ENCODE measurements around the gene STAB2. TPM values are rescaled to one million over a fixed set of nuclear protein-coding genes. Genes with fewer than 3 reads are reported as not detected.

Gene STAB2
- total and polyA plus RNA-seq, 4 donors: 3.4 to 42.6 (median 16.6) TPM

DNA sequence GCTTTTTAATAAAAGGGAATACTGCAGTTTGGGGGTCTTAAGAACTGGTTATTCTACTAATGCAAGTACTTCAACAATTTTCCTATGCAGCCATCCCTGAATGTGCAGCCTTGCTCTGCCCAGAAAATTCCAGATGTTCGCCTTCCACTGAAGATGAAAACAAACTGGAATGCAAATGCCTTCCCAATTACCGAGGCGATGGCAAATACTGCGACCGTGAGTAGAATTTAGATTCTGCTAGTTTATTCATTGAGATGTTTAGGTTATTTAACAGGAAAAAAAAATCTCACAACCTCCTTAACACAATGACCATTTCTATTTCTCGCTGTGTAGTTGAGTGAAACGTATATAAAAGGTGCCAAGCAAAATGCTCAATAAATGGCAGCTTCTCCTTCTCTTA, 49.9 kb downstream of the STAB2 start:
- Histone ChIP-seq H3K9me3 (ENCODE audit: control insufficient read depth in 4 of 4, low read length in 3 of 4) (peaks cover 0 to 2% (median under 1%) of the 10 kb centered on the region in 4 donors), H3K36me3 (ENCODE audit: control insufficient read depth in 4 of 4, insufficient read depth in 3 of 4, low read depth in 1 of 4, low read length in 3 of 4) (no peaks in the 10 kb centered on the region), H3K4me3 (ENCODE audit: low read depth in 1 of 3, low read length in 3 of 3) (no peak overlapping the region), H3K27ac (ENCODE audit: low read depth in 1 of 2, low read length in 2 of 2) (no peak overlapping the region), H3K4me1 (ENCODE audit: control insufficient read depth in 4 of 4, insufficient read depth in 4 of 4, low read length in 3 of 4) (no peaks in the 10 kb centered on the region), H3K9ac (ENCODE audit: low read depth in 1 of 2, low read length in 2 of 2) (no peak overlapping the region), H3K27me3 (ENCODE audit: control insufficient read depth in 4 of 4, insufficient read depth in 4 of 4, low read length in 3 of 4) (no peaks in the 10 kb centered on the region)
- no peak for TF ChIP-seq JUND (IDR thresholded peaks at IDR 0.05)
- TF ChIP-seq, protein P1, sequence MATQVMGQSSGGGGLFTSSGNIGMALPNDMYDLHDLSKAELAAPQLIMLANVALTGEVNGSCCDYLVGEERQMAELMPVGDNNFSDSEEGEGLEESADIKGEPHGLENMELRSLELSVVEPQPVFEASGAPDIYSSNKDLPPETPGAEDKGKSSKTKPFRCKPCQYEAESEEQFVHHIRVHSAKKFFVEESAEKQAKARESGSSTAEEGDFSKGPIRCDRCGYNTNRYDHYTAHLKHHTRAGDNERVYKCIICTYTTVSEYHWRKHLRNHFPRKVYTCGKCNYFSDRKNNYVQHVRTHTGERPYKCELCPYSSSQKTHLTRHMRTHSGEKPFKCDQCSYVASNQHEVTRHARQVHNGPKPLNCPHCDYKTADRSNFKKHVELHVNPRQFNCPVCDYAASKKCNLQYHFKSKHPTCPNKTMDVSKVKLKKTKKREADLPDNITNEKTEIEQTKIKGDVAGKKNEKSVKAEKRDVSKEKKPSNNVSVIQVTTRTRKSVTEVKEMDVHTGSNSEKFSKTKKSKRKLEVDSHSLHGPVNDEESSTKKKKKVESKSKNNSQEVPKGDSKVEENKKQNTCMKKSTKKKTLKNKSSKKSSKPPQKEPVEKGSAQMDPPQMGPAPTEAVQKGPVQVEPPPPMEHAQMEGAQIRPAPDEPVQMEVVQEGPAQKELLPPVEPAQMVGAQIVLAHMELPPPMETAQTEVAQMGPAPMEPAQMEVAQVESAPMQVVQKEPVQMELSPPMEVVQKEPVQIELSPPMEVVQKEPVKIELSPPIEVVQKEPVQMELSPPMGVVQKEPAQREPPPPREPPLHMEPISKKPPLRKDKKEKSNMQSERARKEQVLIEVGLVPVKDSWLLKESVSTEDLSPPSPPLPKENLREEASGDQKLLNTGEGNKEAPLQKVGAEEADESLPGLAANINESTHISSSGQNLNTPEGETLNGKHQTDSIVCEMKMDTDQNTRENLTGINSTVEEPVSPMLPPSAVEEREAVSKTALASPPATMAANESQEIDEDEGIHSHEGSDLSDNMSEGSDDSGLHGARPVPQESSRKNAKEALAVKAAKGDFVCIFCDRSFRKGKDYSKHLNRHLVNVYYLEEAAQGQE (IDR thresholded peaks at IDR 0.05): no peak
- TF ChIP-seq FOXA2 (IDR thresholded peaks at IDR 0.05): no peak
- TF ChIP-seq, protein P2, sequence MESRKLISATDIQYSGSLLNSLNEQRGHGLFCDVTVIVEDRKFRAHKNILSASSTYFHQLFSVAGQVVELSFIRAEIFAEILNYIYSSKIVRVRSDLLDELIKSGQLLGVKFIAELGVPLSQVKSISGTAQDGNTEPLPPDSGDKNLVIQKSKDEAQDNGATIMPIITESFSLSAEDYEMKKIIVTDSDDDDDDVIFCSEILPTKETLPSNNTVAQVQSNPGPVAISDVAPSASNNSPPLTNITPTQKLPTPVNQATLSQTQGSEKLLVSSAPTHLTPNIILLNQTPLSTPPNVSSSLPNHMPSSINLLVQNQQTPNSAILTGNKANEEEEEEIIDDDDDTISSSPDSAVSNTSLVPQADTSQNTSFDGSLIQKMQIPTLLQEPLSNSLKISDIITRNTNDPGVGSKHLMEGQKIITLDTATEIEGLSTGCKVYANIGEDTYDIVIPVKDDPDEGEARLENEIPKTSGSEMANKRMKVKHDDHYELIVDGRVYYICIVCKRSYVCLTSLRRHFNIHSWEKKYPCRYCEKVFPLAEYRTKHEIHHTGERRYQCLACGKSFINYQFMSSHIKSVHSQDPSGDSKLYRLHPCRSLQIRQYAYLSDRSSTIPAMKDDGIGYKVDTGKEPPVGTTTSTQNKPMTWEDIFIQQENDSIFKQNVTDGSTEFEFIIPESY (IDR thresholded peaks at IDR 0.05): no peak
- TF ChIP-seq, protein P3, sequence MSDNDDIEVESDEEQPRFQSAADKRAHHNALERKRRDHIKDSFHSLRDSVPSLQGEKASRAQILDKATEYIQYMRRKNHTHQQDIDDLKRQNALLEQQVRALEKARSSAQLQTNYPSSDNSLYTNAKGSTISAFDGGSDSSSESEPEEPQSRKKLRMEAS (IDR thresholded peaks at IDR 0.05): no peak
- TF ChIP-seq RXRA (IDR thresholded peaks at IDR 0.05): no peak
- no peak for TF ChIP-seq FOXA1 (IDR thresholded peaks at IDR 0.05)
- TF ChIP-seq TAF1 (conservative IDR thresholded peaks at IDR 0.05): no peak
- TF ChIP-seq, protein P4, sequence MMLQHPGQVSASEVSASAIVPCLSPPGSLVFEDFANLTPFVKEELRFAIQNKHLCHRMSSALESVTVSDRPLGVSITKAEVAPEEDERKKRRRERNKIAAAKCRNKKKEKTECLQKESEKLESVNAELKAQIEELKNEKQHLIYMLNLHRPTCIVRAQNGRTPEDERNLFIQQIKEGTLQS (IDR thresholded peaks at IDR 0.05): no peak
- no peak for TF ChIP-seq HNF4A (conservative IDR thresholded peaks at IDR 0.05)
- TF ChIP-seq SP1 (IDR thresholded peaks at IDR 0.05): no peak
- TF ChIP-seq NR2F2 (IDR thresholded peaks at IDR 0.05): no peak
- no peak for DNase-seq (ENCODE audit: low spot score)
- WGBS: 84% methylated on average over 7 of the region's 7 CpGs

DNA sequence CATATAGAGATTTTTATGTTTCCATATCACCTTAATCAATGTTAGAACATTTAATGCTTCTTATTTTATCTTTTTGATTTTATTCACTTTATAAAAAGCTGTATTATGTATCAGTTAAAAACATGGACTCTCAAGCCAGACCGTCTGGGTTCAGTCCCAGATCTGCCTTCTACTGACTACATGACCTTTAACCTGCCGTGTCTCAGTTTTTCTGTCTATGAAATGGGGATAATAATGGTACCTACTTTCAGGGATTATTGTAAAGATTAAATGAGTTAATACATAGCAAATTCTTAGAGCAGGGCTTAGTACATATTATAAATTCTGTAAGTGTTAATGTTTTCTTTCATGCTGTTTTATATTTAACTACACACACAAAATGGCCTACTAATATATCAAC, 50.4 kb downstream of the STAB2 start:
- H3K4me3 ChIP-seq (ENCODE audit: low read depth in 1 of 3, low read length in 3 of 3): no peak overlapping the region
- H3K27ac ChIP-seq (ENCODE audit: low read depth in 1 of 2, low read length in 2 of 2): no peak overlapping the region
- H3K27me3 ChIP-seq (ENCODE audit: control insufficient read depth in 4 of 4, insufficient read depth in 4 of 4, low read length in 3 of 4): no peaks in the 10 kb centered on the region
- H3K9me3 ChIP-seq (ENCODE audit: control insufficient read depth in 4 of 4, low read length in 3 of 4): peaks cover 0 to 2% (median under 1%) of the 10 kb centered on the region in 4 donors
- H3K9ac ChIP-seq (ENCODE audit: low read depth in 1 of 2, low read length in 2 of 2): no peak overlapping the region
- H3K36me3 ChIP-seq (ENCODE audit: control insufficient read depth in 4 of 4, insufficient read depth in 3 of 4, low read depth in 1 of 4, low read length in 3 of 4): no peaks in the 10 kb centered on the region
- 72% methylated on average over 2 of the region's 2 CpGs for WGBS
- H3K4me1 ChIP-seq (ENCODE audit: control insufficient read depth in 4 of 4, insufficient read depth in 4 of 4, low read length in 3 of 4): no peaks in the 10 kb centered on the region
- no peak for DNase-seq (ENCODE audit: low spot score)
- no peak for TF ChIP-seq TAF1 (conservative IDR thresholded peaks at IDR 0.05)
- no peak for TF ChIP-seq JUND (IDR thresholded peaks at IDR 0.05)
- no peak for TF ChIP-seq FOXA1 (IDR thresholded peaks at IDR 0.05)
- TF ChIP-seq, protein P3 (IDR thresholded peaks at IDR 0.05): no peak
- TF ChIP-seq, protein P1 (IDR thresholded peaks at IDR 0.05): no peak
- TF ChIP-seq EGR1 (IDR thresholded peaks at IDR 0.05; ENCODE audit: low read depth in 2 of 2): no peak
- no peak for TF ChIP-seq RXRA (IDR thresholded peaks at IDR 0.05)
- no peak for TF ChIP-seq NR2F2 (IDR thresholded peaks at IDR 0.05)
- TF ChIP-seq HNF4A (conservative IDR thresholded peaks at IDR 0.05): no peak
- TF ChIP-seq, protein P2 (IDR thresholded peaks at IDR 0.05): no peak
- no peak for TF ChIP-seq YY1 (IDR thresholded peaks at IDR 0.05)
- no peak for TF ChIP-seq FOXA2 (IDR thresholded peaks at IDR 0.05)
- TF ChIP-seq, protein P5, sequence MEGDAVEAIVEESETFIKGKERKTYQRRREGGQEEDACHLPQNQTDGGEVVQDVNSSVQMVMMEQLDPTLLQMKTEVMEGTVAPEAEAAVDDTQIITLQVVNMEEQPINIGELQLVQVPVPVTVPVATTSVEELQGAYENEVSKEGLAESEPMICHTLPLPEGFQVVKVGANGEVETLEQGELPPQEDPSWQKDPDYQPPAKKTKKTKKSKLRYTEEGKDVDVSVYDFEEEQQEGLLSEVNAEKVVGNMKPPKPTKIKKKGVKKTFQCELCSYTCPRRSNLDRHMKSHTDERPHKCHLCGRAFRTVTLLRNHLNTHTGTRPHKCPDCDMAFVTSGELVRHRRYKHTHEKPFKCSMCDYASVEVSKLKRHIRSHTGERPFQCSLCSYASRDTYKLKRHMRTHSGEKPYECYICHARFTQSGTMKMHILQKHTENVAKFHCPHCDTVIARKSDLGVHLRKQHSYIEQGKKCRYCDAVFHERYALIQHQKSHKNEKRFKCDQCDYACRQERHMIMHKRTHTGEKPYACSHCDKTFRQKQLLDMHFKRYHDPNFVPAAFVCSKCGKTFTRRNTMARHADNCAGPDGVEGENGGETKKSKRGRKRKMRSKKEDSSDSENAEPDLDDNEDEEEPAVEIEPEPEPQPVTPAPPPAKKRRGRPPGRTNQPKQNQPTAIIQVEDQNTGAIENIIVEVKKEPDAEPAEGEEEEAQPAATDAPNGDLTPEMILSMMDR (IDR thresholded peaks at IDR 0.05; ENCODE audit: low read depth, low read length, missing input control): no peak
- no peak for TF ChIP-seq SP1 (IDR thresholded peaks at IDR 0.05)
- no peak for TF ChIP-seq RAD21 (IDR thresholded peaks at IDR 0.05)
- TF ChIP-seq, protein P4 (IDR thresholded peaks at IDR 0.05): no peak

Measured in liver (tissue), 9 donors.